Left renal pelvis (tissue), 4 donors: ENCODE measurements around the gene IL27RA. TPM values are rescaled to one million over a fixed set of nuclear protein-coding genes. Genes with fewer than 3 reads are reported as not detected.
A peak's percentile ranks its signal among the peaks of the same experiment; 100 is the strongest.

Experiments used
- DNase-seq, 4 donors: peaks; one replicate each; pipeline ENCODE4 v3.0.0-alpha.2; 2013; ENCODE audit warnings: low read depth in 4 of 4, low spot score in 3 of 4
- polyA plus RNA-seq, 4 donors: library from polyadenylated mRNA; unstranded; fragments of 120-200 nt; gene quantifications; one replicate each; pipeline ENCODE4 v1.2.1, GENCODE V29; 2013; ENCODE audit not compliant: insufficient read length in 4 of 4

IL27RA gene
- polyA plus RNA-seq, 4 donors: 3.8 to 7.8 (median 5.9) TPM

DNA sequence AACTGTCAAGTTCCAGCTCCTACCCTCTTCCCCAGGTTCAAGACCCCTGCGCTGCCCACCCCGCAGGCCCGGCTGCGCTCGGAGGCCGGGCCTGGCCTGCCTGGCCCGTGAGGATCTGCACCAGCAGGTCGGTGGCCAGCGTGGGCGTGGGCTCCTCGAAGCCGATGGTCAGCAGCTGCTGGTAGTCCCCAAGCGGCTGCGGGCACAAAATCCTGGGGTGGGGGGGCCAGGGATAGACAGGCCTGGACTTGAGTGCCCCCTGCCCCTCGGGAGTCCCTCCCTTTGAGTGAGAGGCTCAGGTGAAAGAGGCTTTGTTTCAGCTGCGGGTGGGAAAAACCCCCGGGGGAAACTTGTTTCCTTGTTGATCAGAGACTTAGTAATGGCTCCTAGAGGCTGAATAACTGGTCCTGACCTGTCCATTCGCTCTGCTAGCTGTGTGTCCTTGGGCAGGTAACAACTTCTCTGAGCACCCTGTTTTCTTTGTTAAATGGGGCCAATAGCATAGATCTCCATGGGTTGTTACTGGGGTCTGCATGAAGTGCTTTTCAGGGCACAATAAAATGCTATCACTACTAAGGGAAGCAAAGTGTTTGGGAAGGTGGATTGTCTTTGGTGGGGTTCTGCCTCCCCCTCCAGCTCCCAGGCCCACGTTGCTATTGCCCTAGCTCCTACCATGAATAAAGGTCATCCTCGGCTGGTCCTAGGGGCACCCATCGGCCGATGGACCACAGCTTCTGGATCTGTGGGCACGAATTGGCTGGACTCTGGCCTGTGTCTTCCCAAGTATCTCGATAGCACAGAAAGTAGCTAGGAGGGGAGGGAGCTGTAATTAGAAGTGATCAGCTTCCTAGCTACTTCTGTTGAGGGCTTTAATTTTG, 50.5 kb downstream of the IL27RA start:
- DNase-seq: no peak

DNA sequence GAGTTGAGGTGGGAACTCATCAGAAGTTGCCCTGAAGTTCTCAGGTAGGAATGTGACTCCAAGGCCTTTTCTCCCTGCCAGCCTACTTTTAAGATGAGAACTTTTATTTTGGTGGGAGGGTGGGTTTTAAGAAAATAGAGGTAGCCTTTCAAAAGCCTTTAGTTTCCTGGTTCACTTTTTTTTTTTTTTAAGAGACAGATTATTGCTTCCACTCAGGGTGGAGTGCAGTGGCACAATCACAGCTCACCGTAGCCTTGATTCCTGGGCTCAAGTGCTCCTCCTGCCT, 51.1 kb downstream of the IL27RA start:
- no peak for DNase-seq

DNA sequence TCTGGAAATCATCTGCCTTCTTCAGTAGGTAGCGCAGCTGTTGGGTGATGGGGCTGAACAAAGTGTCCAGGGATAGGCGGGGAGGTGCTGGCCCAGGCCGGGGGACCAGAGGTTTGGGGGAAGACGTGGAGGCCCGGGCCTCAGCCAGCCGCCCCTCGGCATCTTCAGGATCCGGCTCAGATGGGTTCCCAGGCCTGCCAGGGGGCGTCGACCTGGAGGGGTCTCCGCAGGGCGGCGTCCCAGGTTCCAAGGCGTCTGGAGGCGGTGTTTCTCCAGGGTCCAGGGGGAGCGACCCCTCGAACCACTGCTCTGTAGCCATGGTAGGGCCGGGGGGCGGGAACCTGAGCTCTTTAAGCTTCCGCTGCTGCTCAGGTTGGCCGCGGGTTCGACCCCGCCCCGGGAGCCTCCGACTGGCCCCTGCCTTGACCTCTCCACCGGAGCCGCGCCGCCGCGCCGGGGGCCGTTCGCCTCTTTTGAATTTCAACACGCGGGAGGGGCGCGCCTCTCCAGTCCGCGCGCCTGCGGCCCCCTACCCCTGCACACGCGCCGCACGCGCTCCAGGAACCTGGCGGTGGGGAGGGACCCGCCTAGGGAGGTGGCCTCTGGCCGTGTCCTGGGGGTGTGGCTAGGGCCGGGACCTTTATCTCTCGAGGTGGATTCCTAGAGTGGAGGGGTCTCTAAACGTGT, 53.9 kb downstream of the IL27RA start, which contains the start of gene C19orf67:
C19orf67 (minus strand) TSS at position 475 of the 687 bp plus-strand sequence; CDS start at position 319, 156 bp downstream.
- no peak for DNase-seq

DNA sequence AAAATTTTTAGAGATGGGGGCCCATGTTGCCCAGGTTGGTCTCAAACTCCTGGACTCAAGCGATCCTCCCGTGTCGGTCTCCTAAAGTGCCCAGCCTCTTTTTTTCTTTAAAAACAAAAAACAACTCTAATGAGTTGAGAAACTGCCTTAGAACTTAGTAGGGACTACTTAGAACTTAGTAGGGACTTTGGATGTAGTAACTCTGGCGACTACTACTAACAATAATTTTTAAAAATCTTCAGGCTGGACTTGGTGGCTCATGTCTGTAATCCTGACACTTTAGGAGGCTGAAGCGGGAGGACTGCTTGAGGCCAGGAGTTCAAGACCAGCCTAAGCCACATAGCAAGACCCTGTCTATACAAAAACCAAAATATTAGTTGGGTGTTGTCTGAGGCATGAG, 54.5 kb downstream of the IL27RA start:
- no peak for DNase-seq

GRCh38 chr19:14088634-14089411, 57.3 kb downstream of the IL27RA start:
- no peak for DNase-seq

DNA sequence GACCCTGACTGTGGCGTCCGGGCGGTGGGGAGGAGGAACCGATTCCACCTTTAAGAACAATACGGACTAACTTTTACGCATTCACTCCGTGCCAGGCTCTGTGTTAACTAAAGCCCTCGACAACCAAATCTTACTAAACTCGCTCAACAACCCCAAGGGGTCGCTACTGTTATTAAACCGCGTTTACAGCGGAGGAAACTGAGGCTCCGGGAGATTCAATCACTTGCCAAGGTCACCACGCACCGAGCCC, 57.8 kb downstream of the IL27RA start:
- no peak for DNase-seq

GRCh38 chr19:14089662-14090508, 58.3 kb downstream of the IL27RA start:
- no peak for DNase-seq

DNA sequence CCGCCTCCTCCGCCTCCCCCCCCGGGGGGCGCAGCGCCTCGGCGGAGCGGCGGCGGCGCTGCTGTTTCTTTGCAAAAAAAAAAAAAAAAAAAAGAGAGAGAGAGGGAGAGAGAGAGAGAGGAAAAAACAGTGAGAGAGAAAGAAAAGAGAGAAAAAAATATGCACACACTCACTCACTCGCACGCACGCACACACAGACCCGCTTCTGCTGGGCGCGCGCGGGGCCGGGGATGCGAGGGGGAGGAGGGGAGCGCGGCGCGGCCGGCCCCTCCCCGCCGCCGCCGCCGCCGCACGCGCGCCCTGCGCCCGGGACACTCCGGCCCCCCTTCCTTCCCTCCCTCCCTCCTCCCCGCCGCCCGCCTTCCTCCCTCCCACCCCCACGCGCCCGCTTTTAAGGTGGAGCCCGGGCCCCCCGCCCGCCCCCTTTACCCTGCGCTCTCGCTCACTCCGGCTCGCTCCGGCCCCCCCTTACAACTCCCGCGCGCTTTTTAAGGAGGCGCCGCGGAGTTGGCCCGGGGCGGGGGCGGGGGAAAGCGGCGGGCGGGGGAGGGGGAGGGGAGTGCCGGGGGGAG, 59.0 kb downstream of the IL27RA start, which contains the start of gene SAMD1:
SAMD1 (minus strand) TSS at position 243 of the 572 bp plus-strand sequence.
- peak in 3 of 4 donors; percentile 81 to 83 (median 83) for DNase-seq

DNA sequence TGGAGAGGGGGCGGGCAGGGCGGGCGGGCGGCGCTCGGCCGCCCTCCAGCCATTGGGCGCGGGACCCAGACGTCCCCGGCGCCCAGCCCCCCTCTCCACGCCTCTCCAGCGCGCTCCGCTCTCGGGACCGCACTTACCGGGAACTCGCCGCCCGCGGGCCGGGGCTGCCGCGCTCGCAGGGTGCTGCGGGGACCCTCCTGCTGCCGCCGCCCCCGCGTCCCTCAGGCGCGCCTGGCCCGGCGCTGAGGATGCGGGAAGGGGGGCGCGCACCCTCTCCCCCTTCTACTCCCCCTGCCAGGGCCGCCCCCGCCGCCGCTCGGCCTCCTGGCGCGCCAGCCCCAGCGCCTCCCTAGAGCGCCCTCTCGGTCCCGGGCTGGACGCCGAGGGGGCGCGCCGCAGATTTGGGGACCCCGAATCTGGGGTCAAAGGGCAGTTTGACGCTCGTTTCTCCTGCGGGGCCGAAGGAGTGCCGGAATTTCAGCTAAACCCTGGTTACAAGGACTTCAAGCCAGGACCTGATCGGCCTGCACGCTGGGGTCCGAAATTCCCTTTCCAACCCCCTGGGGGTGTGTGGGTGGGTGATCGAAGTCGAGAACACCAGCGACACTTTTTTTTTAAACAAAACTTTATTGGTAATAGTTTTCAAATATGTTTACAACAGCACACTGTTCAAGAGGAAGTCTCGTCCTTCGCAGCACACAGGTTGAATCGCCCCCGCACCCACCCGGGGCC, 59.7 kb downstream of the IL27RA start:
- DNase-seq: no peak

DNA sequence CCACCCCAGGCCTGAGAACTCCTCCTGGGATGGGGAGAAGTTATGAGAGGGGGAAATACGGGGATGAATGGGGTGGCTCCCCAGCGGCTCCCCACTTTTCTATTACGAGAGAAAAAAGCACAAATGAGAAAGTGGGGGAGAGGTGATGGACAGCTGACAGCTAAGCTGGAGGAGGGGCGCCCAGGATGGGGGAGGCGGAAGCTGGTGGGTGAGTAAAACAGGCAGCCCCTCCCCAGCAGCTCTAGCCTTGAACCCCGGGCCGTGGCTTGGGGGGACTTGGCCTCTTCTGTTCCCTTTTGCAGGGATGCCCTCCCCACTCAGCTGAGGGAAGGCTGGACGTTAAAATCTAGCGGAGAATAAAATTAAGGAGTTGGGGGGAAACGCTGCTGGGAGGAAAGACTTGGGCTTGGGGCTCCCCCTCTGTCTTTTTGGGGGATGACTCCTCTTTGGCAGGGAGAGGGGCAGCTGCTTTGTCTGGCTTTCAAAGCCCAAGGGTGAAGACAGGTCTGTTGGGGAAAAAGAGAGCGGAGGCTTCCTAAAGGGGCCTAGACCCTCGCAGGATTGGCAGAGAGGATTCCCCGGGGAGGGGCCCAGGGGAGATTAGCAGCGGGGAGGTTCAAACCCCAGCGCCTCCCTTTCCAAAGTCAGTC, 60.4 kb downstream of the IL27RA start:
- DNase-seq: no peak

- no peak for DNase-seq
These were observed 61.7 kb downstream of the IL27RA start for GRCh38 chr19:14093117-14093823.

DNA sequence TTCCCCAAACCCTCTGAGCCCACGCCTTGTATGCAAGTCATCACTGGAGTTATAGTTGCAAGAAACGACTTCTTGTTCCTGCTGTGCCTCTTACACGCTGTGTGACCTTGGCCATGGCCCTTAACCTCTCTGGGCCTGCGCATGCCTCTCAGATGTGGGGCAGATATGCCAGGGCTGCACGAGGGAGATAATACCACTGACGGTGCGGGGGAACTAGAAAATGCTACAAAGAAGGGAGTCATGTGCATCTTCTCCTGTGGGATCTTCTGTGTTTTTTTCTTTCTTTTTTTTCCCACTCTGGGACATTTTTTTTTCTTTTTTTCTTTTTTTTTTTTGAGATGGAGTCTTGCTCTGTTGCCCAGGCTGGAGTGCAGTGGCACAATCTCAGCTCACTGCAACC, 63.3 kb downstream of the IL27RA start:
- no peak for DNase-seq

DNA sequence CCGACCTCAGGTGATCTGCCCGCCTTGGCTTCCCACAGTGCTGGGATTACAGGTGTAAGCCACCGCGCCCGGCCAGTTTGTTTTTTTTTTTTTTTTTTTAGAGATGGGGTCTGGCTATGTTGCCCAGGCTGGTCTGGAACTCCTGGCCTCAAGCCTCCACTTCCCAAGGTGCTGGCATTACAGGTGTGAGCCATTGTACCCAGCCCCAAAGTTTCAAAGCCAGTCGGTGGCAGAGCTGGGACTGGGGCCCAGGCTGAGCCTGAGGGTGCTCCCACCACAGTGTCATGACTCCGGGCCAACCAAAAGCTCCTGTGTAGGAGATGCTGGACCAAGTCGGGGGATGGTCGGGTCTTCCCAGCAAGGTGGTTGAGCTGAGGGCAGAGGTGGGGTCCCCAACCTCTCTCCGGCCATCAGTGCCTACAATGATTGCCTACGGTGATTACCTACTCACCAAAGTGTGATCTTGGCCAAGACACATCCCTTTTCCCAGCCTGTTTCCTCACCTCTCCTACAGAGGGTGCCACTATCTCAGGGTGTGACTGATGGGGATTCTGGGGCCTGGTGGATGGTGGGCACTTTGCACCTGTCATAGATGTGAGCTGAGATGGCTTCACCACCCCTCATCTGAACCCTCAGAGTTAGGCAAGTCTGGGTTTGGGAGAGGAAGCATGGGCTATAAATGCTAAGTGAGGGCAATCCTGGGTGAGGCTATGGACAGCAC, 64.9 kb downstream of the IL27RA start:
- no peak for DNase-seq

GRCh38 chr19:14097532-14098151, 66.1 kb downstream of the IL27RA start:
- DNase-seq: no peak

GRCh38 chr19:14101003-14101545, 69.5 kb downstream of the IL27RA start:
- no peak for DNase-seq

DNA sequence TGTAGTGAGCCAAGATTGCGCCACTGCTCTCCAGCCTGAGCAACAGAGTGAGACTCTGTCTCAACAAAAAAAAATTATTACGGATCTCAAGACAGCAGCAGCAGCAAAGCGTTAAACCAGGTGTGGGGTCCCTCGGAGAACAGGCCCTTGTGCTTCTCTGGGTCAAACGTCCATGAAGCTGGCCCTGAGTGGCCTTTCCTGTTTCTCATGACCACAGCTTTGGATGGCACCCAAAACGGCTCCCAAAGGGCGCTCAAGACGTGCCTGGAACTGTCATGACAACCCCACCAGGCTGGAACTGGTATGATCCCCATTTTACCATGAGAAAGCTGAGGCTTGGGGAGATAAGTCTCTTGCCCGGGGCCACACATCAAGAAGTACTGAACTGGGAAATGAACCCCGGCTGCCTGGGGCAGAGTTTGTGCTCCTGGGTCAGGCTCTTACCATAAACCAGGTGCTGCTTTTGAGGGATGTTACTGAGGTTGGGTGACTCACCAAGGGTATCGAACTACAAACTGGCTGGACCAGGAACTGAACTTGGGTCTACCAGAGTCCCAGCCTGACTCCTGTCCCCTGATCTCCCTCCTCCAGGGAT, 70.6 kb downstream of the IL27RA start:
- DNase-seq: no peak

- no peak for DNase-seq
These were observed 71.2 kb downstream of the IL27RA start for GRCh38 chr19:14102756-14103155.
